Measurements from ENCODE around the gene KPNB1. TPM values are rescaled to one million over a fixed set of nuclear protein-coding genes. Genes with fewer than 3 reads are reported as not detected.

The KPNB1 gene
- total RNA-seq, result 100 to 1,000 TPM in 1 of 2 donors, 10 to 100 TPM in 1; 73.4 to 137 TPM

- peak within 1 kb of the TSS; percentile 81 to 95 (median 90) for H3K27ac ChIP-seq
- WGBS, 2 donors, result 0 to 1% methylated on average over 36 to 74 of the region's 74 CpGs
- ATAC-seq (peak; percentile 88), DNase-seq (peak; percentile 98 to 99 (median 99))
- H3K27me3 ChIP-seq, result no peaks in the 10 kb centered on the region
- H3K4me1 ChIP-seq, result peaks cover 33% of the 10 kb centered on the region
- peaks cover 0 to 2% of the 10 kb centered on the region in 2 donors for H3K36me3 ChIP-seq (replicated peaks in 1 of 2; ENCODE audit: insufficient read depth in 1 of 2, low read depth in 2 of 2)
- no peaks in the 10 kb centered on the region for H3K9me3 ChIP-seq
- peak; percentile 43 to 77 (median 74) for TF ChIP-seq POLR2A (IDR thresholded peaks at IDR 0.05)
- TF ChIP-seq, protein P1, sequence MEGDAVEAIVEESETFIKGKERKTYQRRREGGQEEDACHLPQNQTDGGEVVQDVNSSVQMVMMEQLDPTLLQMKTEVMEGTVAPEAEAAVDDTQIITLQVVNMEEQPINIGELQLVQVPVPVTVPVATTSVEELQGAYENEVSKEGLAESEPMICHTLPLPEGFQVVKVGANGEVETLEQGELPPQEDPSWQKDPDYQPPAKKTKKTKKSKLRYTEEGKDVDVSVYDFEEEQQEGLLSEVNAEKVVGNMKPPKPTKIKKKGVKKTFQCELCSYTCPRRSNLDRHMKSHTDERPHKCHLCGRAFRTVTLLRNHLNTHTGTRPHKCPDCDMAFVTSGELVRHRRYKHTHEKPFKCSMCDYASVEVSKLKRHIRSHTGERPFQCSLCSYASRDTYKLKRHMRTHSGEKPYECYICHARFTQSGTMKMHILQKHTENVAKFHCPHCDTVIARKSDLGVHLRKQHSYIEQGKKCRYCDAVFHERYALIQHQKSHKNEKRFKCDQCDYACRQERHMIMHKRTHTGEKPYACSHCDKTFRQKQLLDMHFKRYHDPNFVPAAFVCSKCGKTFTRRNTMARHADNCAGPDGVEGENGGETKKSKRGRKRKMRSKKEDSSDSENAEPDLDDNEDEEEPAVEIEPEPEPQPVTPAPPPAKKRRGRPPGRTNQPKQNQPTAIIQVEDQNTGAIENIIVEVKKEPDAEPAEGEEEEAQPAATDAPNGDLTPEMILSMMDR (IDR thresholded peaks at IDR 0.05), result peak in 1 of 7 experiments; percentile 2
- intact Hi-C loops (cut with DNase I), result no loop called here
- H3K4me3 ChIP-seq, result peak within 1 kb of the TSS; percentile 76 to 82
Measured at GRCh38 chr17:47649153-47649971, at the start of gene KPNB1. KPNB1 (plus strand) TSS chr17:47649919; CDS start chr17:47650245, 326 bp downstream.

- Histone ChIP-seq H3K36me3 (replicated peaks in 1 of 2; ENCODE audit: insufficient read depth in 1 of 2, low read depth in 2 of 2) (peaks cover 0 to 16% of the 10 kb centered on the region in 2 donors), H3K4me3 (no peak overlapping the region), H3K9me3 (no peaks in the 10 kb centered on the region), H3K27ac (no peak overlapping the region), H3K27me3 (no peaks in the 10 kb centered on the region), H3K4me1 (no peaks in the 10 kb centered on the region)
- 56 to 59% methylated on average over 4 of the region's 4 CpGs for WGBS, 2 donors
- no peak for ATAC-seq
- intact Hi-C loops (cut with DNase I), result no loop called here
- TF ChIP-seq, protein P1 (IDR thresholded peaks at IDR 0.05), result no peak
- no peak for TF ChIP-seq POLR2A (IDR thresholded peaks at IDR 0.05)
- no peak for DNase-seq
Measured at GRCh38 chr17:47603830-47604597, 45.7 kb upstream of the KPNB1 start.

GRCh38 chr17:47604598-47604927 is 45.2 kb upstream of the KPNB1 start:
- intact Hi-C loops (cut with DNase I), result no loop called here
- TF ChIP-seq POLR2A (IDR thresholded peaks at IDR 0.05), result no peak
- TF ChIP-seq, protein P1 (IDR thresholded peaks at IDR 0.05), result no peak
- peak in 1 of 4 donors; percentile 27 for DNase-seq
- Histone ChIP-seq H3K27ac (peak overlapping the region in 1 of 4 donors; percentile 12), H3K9me3 (no peaks in the 10 kb centered on the region), H3K4me1 (no peaks in the 10 kb centered on the region), H3K36me3 (replicated peaks in 1 of 2; ENCODE audit: insufficient read depth in 1 of 2, low read depth in 2 of 2) (peaks cover 0 to 16% of the 10 kb centered on the region in 2 donors), H3K27me3 (no peaks in the 10 kb centered on the region), H3K4me3 (no peak overlapping the region)
- no peak for ATAC-seq
- WGBS, 2 donors, result 36 to 50% methylated on average over 1 of the region's 1 CpG

DNA sequence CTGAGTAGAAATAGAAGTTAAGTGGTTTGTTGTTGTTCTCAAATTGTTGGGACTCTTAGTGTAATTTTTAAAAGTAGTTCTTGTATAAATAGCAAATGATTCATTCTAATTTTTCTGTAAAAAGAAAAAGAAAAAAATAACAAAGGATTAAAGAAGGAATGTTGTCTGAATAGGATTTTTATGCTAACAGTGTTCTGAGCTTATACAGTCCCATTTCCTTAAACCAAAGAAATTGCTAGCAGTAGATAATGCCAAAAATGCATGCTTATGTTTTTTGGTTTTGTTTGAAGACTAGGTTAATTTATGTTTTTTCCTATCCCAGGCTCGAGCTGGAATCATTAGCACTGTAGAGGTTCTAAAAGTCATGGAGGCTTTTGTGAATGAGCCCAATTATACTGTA is 44.7 kb upstream of the KPNB1 start:
- intact Hi-C loops (cut with DNase I), result no loop called here
- Histone ChIP-seq H3K9me3 (no peaks in the 10 kb centered on the region), H3K4me1 (no peaks in the 10 kb centered on the region), H3K36me3 (replicated peaks in 1 of 2; ENCODE audit: insufficient read depth in 1 of 2, low read depth in 2 of 2) (peaks cover 0 to 12% of the 10 kb centered on the region in 2 donors), H3K27ac (peak overlapping the region in 1 of 4 donors; percentile 12), H3K27me3 (no peaks in the 10 kb centered on the region), H3K4me3 (no peak overlapping the region)
- ATAC-seq (no peak), DNase-seq (no peak)
- no peak for TF ChIP-seq POLR2A (IDR thresholded peaks at IDR 0.05)
- TF ChIP-seq, protein P1 (IDR thresholded peaks at IDR 0.05), result no peak
- WGBS, 2 donors, result 69 to 78% methylated on average over 1 of the region's 1 CpG
